HG02970 (cell line): Measurements from ENCODE around the gene DRD3.

Experiments
- ATAC-seq: cut with Tn5 transposase; IDR thresholded peaks from one replicate; pipeline ENCODE4 v1.9.1; 2021; ENCODE audit warnings: mild to moderate bottlenecking, moderate library complexity, moderate number of reproducible peaks; ENCODE audit not compliant: unreplicated experiment, low FRiP score

The DRD3 gene

DNA sequence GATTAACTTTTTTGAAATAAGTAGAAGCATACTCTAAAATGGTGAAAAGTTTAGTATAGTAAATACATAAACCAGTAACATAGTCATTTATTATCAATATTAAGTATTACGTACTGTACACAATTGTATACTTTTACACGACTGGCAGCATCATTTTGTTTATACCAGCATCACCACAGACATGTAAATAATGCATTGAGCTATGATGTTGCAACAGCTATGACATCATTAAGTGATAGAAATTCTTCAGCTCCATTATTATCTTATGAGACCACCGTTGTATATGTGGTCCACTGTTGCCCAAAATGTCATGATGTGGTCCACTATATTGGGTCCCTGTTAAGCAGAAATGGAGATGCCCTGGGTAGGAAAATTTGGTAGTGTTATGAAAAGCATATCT is 51.3 kb downstream of the DRD3 start:
- ATAC-seq: no peak

DNA sequence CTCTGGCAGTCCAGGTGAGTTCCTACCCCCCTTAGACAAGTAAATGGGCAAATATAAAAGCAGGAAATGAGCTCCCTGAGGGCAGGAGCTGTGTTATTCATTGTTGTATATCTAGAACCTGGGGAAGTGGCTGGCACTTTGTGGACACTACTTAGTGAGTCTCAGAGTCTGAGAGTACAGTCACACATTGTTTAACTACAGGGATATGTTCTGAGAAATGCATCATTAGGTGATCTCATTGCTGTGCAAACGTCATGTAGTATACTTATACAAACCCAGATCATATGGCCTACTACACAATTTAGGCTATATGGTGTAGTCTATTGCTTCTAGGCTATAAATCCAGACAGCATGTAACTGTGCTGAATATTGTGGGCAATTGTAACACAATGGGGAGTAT is 52.4 kb downstream of the DRD3 start:
- ATAC-seq: no peak

DNA sequence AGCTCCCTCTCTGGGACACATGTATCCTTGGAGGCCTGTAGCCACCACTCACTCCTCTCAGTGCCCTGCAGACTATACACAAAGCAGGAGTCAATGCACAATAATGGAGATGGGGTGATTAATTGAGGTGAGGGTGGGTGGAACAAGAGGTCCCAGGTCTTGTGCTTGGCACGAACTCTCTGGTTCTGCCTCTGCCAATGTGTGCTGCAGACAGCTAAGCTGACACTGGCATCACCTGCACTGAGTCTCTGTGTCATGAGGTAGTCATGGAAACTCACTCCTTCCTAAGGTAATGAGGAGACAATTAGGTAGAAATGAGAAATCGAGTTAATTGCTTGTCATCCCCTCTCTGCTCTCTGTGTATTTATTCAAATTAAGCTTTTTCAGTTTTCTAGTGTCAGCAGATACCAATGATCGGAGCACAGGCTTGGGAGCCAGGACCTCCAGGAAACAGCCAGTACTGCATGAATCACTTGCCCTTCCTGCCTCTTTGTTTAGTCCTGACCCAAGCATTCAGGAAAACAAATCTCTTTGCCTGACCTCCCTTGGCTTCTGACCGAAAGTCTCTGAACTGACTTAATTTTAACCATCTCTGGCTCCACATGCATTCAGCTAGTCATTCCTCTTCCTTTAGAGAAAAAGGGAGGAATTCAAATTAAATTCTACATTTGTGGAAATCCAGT is 56.7 kb downstream of the DRD3 start:
- ATAC-seq: no peak

DNA sequence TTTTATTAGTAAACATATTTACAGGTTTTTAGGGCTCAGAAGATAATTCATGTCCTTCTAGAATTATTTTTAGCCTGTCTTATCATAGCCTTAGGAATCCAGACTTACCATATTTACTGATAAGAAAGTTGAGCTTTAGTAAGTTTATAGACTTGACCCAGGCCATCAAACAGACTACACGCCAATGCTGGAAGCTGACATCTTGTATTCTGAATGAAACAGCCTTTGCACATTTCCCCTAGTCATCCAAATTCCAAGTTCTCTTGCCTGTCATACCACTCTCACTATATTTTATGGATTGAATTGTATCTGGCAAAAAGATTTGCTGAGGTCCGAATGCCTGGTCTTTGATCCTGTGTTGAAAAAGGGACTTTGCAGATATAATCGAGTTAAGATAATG is 58.6 kb downstream of the DRD3 start:
- no peak for ATAC-seq

DNA sequence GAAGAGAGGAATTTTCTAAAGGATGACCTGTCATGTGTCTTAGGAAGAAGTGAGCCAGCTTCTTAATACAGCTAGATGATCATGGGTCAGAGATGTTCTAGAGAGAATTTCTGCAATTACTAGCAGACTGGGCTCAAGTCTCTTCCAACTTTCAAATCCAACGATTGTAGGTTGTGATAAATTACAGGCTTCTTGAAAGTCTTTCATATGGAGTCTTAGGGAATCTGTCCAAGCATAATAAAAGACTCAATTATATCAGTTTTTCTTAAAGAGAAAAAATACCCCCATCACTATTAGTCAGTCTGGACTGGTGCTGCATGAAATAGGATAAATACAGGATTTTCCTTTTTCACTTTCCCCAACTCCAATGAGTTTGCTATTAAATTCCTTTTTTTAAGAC is 59.1 kb downstream of the DRD3 start:
- ATAC-seq: no peak

DNA sequence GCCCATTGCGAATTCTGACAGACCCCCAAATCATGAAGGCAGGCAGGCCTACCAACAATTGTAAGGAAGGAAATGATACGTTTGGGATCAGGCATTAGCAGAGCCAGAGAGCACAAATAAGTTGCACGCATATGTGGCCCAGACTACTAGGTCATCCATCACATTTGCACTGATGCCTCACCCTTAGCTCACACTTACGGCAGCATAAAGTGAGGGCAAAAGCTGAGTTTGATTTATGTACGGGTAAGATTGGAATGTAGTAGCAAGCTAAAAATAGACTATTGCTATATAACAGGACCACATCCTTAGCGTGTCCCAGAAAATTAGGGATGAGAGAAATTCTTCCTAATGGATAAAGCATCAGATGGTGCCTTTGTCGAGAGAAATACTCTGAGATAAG is 63.7 kb downstream of the DRD3 start:
- ATAC-seq: no peak

DNA sequence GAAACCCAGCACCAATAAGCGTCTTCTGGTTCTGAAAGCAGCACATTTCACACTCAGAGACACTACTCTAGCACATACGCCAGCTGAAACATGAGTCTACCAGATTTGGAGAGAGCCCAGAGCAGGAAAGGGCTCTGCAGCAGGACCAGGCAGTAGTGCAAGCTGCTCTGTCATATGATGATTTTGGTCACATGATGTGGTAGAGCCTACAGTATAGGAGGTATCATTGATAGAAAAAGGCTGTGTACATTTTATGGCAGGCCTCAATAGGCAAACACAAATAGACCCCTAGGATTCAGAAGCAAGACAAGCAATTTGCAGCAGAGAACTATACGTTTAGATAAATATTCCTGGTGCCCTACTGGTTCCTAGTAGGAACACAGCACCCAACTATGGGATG is 64.1 kb downstream of the DRD3 start:
- no peak for ATAC-seq

DNA sequence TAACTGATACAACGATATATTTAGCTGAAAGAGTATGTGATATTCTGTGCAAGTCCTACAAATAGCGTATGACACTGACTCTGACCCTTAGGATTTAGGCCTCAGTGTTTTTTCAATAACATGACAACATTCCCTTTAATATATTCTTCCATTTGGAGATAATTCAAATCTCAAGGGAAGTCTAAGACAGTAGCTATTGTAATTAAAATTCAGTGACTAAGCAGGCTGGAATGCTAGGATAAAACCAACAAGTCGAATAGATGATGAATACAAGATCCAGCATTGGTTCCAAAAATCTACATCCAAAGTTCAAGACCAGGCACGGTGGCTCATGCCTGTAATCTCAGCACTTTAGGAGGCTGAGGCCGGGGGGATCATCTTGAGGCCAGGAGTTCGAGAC is 66.2 kb downstream of the DRD3 start:
- no peak for ATAC-seq

DNA sequence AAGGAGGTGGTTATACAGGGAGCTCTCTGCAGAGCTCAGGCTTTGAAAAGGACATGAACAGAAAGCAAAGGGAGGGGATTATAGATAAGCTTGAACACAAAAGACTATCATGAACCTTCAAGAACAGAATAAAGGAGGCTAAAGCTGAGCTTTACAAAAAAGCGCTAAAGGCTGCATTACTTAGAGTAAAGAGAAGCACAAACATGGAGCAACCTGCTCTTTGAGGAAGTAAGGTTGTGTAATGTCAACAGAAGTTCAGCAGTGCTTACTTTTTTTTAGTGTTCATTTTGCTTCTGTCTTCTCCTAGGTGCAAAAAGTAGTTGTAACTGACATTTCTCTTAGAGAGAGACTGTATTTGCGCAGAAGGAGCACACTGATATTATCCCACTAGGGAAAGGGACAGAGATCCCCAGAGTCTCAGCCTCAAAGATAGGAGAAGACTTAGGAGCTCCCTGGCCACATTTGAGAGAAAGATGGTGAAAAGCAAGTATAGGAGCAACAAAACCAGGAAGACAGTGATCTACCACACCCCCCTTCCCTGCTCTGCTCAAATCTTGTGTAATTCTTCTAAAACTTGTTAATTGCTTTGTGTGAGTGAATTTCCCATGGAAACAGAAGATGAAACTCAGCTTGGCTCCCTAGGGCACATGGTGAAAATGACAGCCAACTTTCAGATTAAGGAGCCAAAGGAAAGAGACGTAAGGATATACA is 67.6 kb downstream of the DRD3 start:
- ATAC-seq: no peak

DNA sequence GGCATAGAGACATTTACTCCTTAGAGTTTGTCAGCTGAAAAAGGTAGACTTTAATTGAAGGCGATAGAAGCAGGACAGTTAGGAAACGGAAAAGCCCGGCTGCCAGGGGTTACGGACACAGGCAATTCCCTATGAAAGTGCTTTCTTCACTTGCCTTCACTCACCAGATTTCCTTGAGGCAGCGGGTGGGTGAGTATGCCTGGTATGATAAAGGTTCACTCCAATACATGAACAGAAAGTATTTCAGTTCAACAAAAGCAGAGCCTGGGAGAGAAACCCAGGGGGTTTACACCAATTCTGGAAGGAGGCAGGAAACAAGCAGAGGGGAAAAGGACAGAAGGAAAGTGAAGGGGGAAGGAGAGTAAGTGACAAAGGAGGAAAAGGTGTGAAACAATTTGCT is 68.4 kb downstream of the DRD3 start:
- ATAC-seq: no peak

DNA sequence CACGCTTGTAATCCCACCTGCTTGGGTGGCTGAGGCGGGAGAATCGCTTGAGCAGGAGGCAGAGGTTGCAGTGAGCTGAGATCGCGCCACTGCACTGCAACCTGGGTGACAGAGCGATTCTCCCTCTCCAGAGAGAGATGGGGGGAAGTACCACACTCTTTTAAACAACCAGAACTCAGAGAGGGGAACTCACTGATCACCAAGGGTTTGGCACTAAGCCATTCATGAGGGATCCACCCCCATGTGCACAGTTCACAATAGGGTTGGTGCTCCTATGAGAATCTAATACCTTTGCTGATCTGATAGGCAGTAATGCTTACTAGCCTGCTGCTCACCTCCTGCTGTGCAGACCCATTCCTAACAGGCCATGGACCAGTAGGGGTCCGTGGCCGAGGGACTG is 70.7 kb downstream of the DRD3 start:
- ATAC-seq: no peak

DNA sequence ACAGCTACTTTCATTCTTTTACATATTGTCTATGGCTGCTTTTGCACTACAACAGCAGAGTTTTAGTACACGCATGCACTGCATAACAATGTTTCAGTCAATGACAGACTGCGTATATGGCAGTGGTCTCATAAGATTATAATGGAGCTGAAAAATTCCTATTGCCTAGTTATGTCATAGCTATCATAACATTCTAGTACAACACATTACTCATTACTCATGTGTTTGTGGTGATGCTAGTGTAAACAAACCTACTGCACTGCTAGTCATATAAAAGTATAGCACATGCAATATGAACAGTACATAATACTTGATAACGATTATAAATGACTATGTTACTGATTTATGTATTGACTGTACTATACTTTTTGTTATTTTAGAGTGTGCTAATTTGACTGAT is 74.4 kb downstream of the DRD3 start:
- no peak for ATAC-seq

DNA sequence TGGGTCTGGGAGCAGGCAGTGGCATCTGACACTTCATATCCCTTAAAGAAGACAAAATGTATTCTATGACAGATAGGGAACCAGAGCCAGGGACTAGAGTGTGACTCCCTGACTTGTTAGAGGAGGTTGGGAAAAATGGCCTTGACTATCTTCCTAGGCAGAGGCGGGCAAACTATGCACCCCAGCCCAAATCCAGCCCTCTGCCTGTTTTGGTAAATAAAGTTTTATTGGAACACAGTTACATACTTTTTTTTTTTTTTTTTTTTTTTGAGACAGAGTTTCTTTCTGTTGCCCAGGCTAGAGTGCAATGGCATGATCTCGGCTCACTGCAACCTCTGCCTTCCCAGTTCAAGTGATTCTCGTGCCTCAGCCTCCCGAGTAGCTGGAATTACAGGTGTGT is 75.0 kb downstream of the DRD3 start:
- ATAC-seq: no peak

DNA sequence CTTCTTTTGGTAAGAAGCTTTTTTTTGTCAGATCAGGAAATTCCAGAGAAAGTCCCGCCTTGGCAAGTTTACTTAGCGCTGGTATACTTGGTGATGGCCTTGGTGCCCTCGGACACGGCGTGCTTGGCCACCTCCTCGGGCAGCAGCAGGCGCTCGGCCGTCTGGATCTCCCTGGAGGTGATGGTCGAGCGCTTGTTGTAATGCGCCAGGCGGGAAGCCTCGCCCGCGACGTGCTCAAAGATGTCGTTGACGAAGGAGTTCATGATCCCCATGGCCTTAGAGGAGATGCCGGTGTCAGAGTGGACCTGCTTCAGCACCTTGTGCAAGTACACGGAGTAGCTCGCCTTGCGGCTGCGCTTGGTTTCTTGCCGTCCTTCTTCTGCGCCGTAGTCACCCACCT is 75.7 kb downstream of the DRD3 start:
- ATAC-seq: no peak

DNA sequence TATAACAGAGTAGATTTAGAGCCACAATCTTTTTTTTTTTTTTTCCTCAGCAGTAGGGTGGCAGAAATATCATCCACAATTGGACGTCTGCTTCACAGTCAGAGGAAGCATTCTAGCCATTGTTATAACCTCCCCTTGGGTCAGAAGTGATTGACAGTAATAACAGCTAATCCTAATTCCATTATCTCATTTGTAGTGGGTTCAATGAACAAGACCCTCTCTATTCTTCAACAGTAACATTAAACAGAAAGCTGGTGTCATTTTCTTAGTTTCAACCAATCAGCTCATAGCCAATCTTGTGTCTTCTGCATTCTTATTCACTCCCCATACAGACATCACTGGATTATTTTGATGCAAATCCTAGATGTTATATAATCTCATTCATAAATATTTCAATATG is 77.8 kb downstream of the DRD3 start:
- ATAC-seq: no peak

DNA sequence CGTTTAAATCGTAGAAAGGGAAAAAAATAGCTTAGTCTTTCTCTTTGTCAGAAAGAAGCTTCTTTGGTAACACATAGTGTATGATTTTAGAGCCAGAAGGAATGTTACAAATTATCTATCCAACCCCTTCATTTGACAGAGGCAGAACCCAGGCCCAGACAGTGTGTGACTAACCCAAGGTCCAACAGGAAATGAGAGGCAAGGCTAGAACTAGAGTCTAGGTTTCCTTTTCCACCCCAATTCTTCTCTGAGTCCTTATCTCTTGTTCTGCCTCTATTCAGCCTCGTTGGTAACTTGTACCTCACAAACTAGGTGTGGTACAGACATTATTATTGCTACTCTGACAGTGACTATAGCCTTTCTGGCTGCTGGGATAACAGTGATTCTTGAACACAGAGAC is 83.1 kb downstream of the DRD3 start:
- ATAC-seq: no peak

DNA sequence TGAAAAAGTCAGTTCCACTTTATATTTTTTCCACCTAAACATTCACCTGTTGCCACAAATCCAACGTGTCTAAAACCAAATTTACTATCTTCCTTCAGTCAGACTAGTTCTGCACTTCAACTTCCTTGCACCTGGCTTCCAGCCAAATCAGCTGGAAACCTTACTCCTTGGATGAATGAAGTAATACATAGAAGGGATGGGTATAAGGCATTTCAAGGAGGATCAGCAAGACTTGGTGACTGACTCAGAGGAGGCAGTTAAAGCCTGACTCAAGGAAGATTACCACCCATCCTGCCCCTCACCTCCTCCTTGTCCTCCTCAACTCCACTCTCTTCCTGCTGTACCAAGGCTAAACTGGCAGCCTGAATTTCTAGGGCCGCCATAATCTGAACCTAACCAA is 85.3 kb downstream of the DRD3 start:
- no peak for ATAC-seq

DNA sequence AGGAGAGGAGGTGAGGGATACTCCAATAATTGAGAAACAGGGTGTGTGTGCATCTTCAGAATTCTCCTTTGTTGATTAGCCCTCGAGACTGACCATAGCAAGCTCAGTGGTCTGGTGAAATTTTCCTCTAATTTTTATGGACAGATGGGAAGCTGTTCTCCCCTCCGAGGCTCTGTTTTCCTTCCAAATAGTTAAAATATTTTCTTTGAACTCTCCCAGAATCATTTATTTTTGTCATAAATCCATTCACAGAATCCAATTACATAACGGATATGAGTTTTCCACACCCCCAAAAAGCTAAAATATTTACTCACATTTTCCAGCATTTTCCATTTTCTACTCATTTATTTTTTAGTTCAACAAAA is 85.9 kb downstream of the DRD3 start:
- ATAC-seq: no peak

DNA sequence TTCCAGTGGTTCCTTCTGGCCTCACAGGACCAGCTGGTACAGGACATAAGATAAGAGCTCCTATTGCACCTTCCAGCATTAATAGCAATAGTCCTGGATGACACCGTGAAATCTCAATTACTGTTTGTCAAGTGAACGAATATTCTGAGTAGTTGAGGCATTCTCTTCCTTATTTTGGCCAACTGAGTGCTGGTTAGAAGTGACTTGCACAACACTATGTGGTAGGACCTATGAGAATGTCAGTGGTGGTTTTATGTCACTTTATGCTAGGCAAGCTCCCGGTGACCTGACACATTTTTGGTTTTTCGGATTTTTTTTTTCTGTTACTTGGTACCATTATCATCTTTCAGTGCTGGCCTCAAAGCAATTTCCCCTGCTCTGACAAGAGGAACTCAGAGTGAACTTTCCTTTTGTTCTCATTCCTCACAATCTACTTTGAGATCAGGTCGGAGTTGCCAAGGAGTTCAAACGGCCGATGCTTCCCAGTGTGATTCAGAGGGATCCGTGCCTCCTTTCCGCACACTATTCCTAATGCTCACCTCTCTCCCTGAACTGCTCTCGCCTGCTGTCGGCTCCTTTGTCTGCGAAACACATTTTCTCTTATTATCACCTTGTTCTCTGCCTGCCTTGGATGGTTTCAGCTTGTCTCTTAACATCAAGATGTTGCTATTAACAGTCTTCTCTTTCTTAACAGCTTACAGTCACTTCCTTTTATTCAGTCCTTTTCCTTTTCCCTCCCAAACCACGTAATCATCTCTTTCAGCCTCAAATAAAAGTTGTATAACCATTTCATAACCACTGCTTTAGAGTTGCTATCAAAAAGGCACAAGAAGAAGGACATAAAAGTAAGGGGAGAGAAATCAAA is 86.5 kb downstream of the DRD3 start:
- no peak for ATAC-seq

DNA sequence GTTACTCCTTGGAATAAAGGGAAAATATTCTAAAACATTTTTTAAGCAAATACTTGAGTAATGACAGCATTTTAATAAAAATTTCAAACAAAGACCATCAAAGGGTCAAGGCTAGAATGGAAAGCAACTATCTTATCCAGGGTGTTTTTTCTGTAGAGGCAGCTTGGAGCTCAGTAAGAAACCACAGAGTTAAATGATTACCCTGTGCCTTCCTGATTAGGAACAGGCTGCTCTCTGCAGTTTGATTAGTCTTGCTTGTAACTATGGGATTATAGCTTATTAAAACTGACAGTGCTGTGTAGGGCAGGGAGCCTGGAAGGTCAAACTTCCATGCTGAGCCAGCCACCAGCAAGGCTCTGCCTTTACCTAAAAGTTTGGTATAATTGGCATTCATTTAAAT is 89.2 kb downstream of the DRD3 start:
- no peak for ATAC-seq

DNA sequence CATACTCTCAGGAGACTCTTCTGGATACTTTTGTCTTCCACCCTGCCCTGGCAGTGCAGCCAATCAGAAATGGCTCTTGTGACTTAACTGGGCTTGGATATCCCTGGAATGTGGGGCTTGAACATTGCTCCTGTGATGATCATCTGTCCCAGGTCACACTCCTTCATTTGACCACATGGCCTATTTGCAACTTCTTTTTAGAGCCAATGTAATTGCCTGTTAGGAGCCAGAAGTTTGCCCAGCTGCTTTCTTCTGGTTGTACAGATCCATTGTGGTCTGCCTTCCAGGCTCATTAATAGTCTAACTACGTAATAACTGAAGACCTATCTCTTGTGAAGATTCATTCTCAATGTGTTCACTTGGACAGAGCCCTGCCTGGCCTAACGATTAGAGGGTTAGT is 92.5 kb downstream of the DRD3 start:
- no peak for ATAC-seq

DNA sequence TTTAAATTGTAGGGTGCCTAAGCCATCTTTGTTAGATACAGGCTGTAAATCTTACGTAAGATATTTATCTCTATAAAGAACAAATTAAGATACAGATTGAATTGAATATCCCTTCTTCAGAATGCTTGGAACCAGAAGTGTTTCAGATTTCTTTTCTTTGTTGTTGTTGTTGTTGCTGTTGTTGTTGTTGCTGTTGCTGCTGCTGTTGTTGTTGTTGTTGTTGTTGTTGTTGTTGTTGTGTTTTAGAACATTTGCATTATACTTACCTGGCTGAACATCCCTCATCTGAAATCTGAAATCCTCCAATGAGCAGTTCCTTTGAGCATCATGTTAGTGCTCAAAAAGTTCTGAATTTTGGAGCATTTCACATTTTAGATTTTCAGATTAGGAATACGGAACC is 95.7 kb downstream of the DRD3 start:
- no peak for ATAC-seq
